ENCODE results near the gene BCCIP.

BCCIP gene

DNA sequence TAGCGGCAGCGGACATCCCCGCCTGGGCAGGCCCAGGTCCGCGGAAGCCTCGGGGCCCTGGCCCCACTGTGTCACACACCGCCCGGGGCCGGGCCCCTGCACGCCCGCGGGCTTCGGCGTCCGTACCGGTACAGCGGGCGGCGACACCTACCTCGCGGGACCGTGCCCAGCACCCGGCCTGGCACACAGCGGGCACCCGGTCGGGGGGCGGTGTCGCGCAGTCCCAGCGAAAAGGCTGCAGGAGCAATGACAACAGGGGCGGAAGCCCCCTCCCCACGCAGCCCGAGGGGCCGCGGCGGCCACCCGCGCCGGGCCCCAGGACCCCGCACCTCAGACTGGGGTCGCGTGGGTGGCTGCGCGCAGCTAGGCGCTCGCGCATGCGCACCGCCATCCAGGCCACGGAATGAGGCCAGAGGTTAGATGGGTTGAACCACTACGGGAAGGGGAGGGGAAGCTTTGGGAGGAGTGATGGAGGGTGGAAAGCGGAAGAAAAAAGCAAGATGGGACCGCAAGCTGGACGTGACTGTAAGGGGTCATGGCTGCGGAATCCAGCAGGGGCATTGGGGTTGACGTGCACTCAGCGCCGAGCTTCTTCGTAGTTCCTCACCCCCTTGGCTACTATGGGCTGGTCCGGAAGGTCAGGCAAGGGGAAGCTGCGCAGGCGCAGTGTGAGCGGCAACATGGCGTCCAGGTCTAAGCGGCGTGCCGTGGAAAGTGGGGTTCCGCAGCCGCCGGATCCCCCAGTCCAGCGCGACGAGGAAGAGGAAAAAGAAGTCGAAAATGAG lies at the start of gene BCCIP, which contains the start of gene UROS:
TSS of gene BCCIP (plus strand) at position 669 of the 785 bp plus-strand sequence. CDS start at position 681, 12 bp downstream.
TSS of gene UROS (minus strand) at position 381 of the 785 bp plus-strand sequence. CDS start 6,759 bp downstream, outside the sequence.
- peak; percentile 51 for DNase-seq

DNA sequence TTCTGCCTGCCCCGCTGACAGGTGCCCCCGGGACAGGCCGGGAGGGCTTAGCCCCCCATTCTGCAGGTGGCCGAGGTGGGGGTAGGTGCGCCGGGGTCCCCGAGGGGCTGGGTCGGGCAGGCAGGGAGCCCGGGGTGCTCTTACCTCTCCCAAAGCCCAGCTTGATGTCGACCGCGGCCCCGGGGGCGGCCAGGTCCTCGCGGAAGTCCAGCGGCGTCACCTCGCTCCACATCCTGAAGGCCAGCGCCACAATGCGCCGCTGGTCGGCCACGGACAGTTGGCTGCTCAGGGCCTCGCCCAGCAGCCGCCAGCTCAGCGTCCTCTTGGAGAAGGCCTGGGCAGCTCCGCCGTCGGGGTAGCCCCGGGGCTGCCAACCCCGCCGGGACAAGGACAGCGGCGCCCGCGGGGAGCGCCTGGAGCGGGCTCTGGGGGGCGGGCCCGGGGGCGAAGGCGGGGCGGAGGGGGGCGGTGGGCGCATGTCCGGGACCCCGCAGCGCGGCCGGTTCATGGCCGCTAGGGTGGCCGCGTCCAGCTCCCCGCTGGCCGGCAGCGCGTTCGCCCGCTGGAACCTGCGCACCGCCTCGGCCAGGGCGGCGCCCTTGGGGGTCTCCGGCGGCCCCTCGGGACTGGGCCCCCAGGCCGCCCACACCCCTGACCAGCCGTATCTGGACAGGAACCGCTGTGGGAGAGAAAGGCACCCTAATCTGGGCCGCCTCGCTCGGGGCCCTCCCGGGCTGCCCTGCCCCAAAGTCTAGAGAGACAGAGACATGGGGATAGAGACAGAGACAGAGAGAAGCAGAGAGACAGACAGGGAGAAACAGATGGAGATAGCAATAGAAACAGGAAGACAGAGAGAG lies 49.4 kb upstream of the BCCIP start:
- no peak for DNase-seq

DNA sequence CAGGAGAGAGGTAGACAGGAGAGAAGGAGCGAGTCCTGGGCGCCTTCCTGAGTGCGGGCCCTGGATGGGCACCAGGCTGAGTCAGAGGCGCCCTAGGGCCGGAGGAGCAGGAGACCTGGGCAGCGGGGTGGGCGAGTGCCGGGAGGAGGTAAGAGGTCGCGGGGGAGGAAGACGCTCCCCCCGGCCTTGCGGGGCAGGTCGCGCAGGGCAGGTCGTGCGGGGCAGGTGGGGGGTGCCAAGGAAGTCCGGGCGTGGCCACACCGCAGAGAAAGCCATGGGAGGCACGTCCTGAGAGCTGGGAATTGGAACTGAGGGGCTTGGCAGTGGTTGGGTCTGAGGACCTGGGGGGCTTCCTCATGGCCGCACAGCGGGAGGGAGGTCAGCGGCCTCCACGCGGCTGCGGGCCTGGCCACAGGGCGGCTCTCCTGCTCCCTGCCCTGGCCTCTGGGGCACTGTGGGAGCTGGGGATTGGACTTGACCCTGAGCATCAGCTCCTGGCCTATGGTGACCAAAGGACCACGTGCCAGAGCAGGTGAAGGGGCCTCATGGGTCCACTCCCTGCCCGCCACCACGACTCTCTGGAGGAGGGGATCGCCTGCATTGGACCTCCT lies 48.7 kb upstream of the BCCIP start:
- DNase-seq, result no peak

DNA sequence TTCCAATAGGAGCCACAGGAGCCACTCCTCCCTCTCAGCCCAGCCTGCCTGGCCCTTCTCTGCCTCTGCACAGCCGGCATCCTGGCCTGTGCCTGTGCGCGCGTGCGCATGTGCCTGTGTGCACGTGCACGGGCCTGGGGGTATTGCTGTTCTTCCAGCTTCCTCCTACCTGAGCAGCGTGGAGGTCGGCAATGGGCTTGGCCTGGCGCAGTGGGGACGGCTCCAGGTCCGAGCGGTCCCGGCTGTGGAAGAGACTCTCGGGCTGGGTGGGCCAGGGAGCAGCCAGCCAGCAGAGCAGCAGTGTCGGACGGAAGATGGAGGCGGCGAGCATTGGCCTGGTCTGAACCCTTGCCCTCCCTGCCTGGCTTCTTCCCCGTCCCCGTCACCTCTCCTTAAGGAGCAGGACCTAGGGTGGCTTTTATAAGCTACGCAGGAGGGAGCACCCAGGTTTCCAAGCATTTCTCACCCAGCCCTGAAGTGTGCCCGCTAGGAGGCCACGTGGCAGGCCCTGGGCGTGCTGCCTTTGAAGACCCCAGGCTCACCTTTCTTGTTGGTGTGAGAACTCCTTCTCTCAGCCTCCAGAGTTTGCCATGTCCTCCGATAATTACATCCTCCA lies 47.7 kb upstream of the BCCIP start, which contains the start of gene MMP21:
TSS of gene MMP21 (minus strand) at position 331 of the 616 bp plus-strand sequence. CDS start at position 331, 0 bp downstream.
- DNase-seq, result no peak

DNA sequence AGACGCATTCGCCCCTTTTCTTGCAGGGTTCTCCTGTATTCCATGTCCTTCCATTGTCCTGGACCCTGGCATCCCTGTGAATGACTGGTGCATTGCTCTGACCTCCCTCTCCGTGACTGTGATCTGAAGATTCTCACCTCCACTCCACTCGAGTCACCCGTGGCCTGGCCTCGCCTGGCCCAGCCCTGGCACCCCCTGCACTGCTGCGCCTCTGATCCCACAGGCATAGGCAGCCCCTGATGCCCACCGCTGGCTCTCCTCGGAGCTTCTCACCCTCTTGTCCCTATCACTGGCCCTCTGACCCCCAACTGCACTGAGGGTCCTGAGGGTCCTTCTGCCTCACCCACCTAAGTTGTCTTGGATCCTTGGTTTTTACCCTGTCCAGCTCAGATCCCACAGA lies 45.5 kb upstream of the BCCIP start:
- DNase-seq, result no peak

DNA sequence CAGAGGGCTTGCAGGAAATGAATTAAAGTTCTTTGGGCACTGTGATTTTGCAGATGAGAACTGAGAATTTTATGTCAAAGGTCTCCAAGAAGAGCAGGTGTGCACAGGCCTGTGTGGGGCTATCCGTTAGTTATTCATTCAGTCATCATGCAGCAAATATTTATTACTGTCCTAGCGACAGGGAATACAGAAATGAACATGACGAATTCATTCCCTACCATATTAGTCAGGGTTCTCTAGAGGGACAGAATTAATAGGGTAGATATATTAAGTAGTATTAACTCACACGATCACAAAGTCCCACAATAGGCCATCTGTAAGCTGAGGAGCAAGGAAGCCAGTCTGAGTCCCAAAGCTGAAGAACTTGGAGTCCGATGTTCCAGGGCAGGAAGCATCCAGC lies 44.8 kb upstream of the BCCIP start:
- no peak for DNase-seq

DNA sequence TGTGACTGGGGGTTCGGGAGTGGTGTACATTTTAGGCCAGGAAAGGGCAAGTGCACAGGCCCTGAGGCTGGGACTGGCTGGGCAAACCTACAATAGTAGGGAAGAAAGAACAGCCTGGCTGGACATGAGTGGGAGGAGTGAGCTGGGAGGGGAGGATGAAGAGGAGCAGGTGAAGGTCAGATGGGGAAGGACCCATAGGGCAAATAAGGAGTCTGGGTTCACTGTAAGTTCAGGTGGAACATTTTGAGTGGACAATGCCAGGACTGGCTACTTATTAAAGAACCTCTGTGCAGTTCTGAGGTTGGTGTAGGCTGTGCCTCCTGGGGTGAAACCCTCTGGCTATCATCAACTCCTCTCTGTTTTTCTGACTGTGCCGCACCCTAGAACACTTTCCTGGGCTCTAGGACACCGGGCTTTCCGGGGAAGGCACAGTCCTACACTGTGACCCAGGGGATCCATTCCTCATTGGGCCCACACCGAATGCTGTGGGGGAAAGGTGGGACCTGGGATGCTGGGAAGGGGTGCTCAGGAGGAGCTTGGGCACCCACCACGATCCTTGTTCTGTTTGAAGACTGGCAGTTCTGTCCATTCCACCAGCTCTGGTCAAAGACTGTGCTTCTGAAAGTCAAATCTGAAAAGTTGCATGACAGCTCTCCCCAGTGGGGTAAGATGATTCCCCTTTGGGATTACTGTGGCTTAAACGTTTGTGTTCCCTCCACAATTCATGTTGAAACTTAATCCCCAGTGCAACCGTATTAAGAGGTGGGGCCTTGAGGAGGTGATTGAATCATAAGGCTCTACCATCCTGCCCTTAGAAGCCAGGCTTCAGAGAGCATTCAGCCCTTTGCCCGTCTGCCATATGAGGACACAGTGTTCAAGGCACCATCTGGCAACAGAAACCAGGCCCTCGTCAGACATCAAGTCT lies 43.7 kb upstream of the BCCIP start:
- no peak for DNase-seq

DNA sequence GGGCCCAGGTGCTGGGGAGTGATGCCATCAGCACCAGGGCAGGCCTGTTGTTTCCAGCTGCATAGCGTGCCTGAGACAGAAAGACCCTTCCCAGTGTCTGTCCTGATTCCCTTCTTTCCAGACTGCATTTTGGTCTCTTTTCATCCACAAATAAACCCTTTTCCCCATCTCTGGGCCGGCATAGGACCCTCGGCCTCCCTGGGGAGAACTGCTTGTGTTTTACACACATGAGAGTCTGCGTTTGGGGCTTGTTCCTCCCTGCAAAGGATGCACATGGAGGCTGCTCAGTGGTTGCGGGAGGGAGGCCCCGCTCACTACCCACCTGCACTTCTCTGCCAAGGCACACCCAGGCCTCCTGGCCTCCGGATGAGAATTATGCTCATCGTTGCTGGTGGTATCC lies 42.0 kb upstream of the BCCIP start:
- DNase-seq, result no peak

DNA sequence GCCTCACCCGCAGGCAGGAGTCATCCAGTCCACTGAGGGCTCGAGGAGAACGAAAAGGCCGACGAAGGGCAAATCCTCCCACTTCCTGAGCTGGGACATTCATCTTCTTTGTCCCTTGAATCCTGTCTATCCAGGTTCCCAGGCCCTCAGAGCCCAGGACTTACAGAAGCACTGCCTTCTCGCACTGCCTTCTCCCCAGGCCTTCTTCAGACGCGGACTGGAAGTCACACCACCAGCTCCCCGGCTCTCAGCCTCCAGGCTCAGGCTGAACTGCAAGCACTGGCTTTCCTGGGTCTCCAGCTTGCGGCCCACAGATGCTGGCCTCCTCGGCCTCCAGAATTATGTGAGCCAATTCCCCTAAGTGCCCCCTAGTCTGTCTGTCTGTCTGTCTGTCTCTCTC lies 41.3 kb upstream of the BCCIP start:
- no peak for DNase-seq

DNA sequence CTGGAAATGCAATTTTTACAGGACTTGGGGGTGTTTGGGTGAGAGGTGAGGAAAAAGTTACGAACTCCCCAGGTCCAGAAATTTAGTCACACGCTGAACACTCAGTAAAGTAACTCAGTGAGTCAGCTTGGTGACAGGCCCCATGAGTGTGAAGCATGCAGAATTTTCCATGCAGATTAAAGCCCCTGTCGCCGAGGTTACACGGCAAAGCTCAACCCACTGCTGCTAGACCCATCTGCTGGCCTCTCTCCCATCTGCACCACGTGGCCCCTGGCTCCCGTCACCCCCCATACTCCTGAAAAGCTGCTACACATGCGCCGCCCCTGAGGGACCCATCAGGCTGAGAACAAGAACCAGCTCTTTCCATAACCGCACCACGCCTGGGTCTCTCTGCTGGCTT lies 40.7 kb upstream of the BCCIP start:
- DNase-seq, result no peak

DNA sequence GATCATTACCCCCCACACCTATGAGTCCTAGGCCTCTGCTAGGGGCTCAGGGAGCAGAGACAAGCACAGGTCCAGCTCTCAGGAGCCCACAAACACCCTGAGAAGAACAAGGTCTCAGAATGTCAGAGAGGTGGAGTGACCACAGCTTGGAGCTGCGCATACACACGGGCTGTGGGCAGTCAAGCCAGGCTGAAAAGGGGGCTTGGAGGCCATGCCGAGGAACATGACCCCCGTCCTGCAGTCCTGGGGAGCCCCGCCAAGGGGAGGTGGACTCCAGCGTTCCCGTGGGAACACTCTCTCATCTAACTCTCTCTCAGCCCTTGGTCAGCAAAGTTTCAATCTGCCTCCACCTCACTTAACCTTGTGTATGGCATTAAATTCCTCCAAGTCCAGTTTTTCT lies 39.9 kb upstream of the BCCIP start:
- DNase-seq, result no peak

DNA sequence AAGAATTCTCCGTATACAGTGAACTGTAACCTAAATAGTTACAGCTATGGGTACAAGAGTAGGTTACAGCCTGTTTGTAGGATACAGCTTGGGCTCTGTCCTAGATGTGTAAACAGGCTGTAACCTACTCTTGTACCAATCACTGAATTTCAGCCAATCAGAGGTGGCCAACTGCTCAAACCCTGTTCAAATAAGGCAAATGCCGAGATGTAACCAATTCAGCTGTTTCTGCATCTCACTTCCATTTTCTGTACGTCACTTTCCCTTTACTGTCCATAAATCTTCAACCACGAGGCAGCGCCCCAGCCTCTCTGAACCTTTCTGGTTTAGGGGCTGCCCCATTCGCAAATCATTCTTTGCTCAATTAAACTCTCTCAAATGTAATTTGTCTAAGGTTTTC lies 39.4 kb upstream of the BCCIP start:
- DNase-seq, result no peak

DNA sequence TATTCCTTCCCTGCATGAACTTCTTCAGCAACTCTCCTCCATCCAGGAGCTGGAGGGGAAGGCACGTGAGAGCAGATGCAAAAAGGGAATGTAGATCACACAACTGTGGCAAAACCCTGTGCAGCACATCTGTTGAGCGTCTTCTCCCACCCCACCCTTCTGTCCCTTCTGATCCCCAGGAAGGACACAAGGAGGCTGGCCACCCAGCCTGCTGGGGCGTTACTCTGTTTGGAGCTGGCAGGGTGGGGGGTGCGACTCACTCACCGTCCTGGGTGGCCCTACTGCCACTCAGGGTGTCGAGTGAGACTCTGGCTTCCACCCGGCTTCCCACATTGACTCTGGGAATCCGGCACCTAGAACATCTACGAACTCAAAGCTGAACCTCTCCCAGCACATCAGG lies 37.6 kb upstream of the BCCIP start:
- DNase-seq, result no peak

DNA sequence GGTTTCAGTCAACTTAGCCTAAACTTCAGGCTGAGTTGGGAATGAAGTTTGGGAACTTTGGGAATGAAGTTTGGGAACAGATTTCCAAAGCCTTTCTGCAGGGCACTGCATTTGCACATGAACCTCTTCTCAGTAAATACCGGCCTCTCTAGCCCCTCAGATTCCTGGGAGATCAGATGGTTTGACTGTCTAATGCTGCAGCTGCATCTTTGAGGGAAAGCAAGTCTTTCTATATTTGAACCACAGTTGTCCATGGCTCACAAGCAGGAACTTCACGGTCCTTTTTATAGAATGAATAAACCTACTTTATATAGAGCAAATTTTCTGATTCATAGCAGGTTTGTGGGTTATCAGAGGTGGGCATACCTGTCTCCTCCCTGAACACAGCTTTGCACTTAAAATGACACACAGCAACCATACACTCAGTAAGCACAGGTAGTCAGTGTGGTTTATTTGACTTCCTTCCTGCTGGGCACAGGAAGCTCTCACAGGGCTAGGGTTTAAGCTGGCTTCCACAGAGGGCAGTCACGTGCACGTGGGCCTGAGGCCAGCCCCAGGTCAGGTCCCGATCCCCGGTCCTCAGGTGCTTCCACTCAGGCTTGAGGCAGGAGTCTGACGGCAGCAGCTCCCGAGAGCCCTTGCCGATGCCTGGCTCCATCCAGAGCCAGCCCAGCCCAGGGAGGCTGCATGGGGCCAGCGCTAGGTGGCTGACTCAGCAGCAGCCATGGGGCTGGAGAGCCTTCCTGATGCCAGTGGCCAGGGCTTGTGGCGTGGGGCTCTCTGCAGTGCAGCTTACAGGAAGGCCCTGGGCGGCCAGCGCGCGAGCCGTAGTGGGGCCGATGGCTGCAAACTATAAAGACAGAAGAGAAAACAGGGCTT lies 35.0 kb upstream of the BCCIP start:
- no peak for DNase-seq

DNA sequence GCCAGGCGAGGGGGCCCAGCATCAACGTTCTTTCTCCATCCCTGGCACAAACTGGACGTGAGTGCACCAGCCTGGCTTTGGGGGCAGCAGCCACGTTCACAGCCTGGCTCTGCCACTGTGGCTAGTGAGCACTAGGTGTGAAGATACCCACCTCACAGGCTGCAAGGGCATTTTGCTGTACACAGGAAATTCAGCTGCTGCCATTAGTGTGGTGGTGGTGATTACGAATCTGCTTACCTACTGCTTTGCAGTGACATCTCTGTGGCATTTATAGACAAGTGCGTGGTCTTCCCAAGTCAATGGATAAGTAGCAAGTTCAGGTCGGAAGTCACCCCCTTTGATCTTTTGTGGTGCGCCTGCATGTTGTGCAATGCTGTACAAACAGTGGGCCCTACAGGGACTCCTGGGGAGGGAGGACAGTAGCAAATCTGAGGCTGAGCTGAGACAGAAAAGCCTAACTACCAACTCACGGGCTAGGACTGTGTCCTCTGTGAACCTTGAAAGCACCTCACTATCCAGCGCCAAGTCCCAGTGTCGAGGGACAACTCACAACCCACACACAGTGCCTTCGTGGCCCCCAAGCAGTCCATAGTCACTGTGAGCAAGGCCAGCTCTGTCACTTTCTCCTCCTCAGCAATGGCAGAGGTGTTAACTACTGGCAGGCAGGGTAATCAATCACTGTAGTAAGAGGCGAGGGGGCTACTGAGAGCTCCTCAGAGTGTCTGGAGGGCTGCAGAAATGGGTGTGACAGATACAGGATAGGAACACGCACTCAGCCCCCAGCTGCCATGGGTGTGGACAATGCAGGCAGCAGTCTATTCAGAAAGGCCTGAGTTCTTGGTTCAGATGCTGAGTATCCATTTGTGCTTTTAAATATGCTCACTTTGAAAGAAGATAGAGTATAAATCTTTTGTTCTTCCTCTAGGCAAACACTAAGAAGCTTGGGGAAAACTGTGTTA lies 30.7 kb upstream of the BCCIP start:
- DNase-seq, result no peak

DNA sequence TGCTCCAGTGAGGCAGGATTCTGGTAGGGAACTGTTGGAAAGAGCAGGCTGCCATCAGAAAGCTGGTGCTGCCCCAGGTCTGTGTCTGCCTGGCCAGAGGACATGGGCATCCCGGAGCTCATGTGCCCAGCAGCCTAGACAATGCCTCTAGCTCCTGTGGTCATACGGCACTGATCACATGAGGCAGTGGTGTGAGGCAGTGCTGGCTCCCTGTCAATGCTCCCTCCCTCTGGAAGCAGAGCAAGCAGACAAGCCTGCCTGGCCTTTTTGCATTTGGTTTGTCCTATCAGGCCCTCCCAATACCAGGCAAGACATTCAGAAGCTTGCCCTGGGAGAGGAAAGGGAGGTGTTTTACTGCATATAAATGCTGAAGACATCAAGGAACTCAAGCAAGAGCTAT lies 28.2 kb upstream of the BCCIP start:
- DNase-seq, result no peak

DNA sequence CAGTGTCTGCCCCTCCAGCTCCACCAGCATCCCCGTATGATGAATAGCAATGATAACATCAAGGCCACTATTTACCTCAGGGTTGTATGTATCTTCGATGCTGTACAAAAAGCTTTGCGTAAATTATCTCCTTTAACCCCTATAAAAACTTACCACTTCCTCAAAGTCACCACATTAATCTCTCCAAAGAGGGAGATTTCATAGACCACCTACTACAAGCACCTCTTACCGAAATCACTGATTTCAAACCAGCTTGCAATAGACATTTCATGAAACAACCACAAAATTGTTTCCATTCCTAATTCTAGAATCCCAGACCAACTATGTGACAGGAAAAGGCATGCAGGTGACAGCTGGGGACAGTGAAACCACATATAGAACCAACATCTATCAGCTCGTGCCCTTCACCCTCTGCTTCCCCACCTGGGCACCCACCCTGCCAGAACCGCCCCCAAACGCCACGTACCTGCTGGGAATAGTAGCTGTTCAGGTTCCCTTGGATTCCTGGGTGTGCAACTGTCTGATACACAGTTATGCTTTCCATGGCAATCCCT lies 27.6 kb upstream of the BCCIP start:
- DNase-seq, result no peak

DNA sequence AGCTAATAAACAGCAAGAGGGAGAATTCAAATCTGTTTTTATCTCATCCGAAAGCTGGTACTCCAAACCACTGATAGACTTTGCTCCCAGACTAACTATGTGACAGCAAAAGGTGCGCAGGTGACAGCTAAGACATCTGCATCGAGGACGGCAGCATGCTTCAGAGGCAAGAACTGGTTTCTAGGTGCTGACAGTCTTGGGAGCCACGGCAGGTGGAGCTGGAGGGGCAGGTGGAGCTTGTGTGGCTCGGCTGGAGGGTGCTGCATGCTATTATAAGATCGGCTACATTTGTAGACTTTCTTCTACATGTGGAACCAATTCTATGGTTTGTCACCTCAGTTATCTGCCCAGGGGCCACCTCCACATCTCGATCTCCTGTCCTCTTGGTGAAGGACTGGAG lies 25.9 kb upstream of the BCCIP start:
- DNase-seq, result no peak

DNA sequence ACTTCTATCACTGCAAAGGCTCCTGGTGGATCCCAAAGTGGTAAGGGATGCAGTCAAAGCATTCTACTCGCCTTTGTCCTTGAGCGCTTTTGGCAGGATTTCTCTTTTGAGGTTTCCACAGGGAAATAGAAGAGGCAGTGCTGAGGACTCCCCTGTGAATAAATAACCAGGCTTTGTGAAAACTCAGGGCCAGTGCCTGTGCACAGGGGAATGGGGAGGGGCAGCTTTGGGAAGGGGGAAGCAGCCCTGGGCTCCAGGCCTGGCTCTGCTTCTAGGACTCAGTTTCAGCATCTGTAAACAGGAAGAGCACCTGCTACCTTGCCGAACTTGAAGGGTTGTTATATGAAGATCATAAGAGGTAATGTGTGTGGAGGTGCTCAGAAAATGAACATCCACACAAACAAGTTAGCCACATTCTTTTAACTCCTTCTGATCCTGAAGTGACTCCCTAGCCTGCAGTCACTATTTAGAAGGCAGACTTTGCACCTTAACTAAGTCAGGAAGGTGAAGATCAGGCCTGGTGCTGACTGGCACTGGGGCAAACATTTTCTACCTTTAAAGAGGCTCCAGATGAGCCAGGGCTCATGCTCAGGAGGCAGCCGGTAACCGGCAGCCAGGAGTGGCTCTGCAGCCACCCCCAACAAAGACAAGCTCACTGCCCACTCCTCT lies 25.2 kb upstream of the BCCIP start:
- no peak for DNase-seq
